Measurements from ENCODE around the gene ATP11A.
"Not testable (repeated sequence)": the region's sequence is repeated elsewhere in the genome, so short reads cannot be mapped to it uniquely, and the experiment has no call there.

ATP11A gene

DNA sequence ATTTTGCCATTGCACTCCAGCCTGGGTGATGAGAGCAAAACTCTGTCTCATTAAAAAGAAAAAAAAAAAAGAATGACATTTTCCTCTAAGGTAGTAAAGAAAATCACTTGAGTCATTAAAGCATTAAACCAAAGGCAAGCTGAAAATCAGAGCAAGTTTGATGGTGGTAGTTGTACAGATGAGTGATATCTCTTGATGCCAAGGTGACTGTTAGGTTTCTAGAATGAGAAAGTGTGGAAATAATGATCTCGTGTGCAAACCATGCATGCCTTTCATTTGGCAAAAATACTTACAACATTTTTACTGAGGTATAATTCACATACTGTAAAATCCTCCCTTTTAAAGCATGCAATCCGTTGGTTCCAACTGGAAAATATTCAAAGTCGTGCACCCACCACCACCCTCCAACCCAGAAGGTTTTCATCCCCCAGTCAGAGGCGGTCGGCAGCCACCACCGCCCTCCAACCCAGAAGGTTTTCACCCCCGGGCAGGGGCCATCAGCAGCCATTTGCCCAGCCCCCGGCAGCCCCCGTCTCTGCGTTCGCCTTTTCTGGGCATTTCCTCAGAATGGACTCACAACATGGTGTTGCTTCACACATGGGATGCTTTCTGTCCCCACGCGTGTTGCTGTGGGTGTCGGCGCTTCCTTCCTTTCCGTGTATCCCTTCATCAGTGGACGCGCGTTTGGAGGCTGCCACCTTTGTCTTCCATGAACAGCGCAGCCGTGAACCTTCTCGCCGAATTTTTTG, 90.2 kb downstream of the ATP11A start:
- DNase-seq = no peak

DNA sequence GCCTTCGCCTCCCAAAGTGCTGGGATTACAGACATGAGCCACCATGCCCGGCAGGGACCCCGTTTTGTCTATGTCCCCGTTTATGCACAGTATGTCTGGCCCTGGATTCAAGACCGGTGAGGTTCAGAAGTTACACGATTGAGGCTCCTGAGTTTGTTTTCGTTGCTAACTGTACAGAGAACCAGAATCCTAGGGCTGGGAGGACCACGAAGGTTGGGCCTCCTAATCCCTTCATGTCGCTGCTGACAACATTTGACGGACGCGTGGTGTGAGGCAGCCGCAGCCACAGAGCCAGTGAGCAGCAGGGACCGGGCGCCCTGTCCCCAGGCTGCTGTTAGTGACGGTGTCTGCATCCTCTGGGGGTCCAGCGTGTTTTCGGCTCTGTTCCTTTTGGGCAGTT, 91.4 kb downstream of the ATP11A start:
- no peak for DNase-seq

DNA sequence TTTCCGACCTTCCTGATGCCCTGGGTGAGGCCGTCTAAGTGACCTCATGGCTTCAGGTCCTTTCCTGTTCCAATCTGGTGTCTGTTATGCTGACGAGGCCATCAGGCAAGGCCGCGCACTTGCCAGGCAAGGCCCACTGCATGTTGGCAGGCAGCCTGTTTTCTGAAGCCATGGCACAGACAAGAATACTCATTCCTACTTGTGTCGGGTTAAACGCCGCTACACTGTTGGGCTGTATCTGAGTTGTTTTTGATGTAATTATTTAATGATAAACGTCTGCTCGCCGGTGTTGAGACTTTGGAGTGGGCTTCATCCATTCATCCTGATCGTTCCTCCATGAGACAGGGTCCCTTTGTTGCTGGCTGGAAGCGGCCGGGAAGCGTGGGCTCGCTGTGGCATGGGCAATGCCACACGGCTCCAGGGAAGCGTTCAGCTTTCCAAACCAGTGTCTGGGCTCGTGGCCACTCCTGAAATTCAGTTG, 92.1 kb downstream of the ATP11A start:
- no peak for DNase-seq

DNA sequence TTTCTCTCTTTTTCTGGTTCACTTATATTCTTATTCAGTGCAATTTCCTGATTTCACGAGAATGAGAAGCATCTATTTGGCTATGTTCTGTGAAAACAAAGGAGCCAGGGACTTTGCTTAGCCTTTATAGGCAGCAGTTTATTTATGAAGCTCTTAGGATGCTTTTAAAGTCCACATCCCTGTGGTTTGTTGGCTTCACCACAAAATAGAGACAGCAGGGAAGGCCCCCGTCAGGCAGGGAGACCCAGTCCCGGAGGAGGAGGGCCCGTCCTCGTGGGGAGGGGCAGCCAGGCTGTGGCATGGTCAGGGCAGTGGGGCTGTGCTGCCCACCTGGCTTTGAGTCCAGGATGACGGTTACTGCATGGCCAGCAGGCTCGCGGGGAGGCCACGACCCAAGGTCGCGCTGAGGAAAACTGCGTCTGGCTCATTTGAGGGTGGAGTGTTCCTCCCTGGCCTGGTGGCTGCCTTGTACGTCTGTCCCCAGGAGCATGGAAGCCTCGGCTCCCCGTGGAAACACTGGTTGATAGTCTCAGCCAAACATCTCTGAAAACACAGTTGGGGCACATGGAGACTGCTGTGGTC, 92.7 kb downstream of the ATP11A start:
- no peak for DNase-seq

DNA sequence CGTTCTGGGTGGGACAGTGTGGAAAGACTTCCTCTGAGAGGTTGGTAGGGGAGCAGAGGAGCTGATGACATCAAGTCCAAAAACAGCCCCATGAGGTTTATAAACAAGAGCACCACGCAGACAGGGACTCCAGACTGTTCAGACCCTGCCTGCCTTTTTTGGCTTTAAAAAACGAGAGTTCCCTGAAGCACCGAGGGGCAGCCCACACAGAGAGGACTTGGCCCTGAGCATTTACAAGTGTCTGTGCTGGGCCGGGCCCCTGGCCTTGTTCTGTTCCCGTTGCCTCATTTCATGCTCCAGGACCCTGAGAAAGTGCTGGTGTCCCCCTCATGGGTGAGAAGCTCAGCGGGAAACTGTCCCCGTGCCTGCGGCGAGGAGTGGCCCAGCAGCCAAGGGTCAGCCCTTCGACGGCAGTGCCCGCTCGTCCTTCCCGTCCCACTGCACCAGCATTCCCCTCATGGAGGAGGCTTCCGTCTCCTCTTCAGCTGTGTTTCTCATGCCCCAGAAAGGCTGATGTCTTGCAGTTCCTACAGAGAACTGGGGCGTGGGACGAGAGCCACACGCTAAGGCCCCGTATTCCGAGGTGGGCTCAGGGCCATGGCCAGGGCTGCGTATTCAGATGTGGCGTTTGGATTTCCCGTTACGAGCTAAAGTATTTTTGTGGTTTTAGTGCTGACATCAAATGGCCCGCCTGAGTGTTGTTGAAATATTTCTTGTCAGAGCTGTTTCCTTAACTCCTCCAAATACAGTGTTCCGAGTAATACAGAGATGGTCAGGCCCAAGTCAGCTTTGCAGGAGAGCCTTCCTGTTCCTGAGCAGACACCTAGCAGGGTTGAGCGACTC, 93.5 kb downstream of the ATP11A start:
- DNase-seq = no peak

DNA sequence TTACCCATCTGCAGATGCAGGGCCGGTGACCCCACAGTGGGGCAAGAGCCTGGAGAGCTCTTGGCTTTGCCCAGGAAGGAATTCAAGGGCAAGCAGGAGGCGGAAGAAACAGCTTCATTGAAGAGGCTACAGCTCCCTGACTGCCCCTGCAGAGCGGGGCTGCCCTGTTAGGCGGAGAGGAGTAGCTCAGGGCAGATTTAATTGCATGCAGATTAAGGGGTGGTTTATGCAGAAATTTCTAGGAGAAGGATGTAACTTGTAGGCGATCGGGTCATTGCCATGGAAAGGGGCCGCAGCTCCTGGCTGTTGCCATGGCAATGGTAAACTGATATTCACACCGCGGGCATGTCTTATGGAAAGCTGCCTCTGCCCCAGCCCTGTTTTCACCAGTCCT, 94.1 kb downstream of the ATP11A start:
- DNase-seq = no peak

DNA sequence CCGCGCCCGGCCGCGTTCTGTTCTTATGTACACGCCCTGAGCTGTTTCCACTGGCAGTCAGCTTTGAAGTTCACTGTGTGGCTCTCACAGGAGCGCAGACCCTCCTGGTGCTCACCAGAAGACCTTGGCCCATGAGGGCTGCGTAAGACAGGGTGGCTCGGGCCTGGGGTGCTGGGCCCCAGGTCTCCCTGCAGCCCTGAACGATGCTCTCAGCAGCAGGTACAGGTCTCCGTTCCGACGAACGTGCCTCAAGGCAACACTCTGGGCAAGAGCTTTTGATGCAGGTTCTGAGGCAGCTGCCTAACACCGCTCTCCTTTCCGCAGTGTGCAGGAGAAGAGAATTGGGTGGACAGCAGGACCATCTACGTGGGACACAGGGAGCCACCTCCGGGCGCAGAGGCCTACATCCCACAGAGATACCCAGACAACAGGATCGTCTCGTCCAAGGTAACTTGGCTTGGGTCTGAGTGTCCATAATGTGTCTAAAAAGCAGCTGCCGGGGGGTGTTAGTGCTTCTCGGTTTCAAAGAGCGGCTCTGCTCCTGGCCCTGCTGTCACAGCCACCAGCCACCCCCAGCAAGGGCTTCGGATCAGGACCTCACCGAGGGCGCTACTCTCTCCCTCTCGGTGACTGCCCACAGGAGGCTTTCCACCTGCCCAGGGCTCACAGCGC, 95.1 kb downstream of the ATP11A start:
- DNase-seq = no peak

DNA sequence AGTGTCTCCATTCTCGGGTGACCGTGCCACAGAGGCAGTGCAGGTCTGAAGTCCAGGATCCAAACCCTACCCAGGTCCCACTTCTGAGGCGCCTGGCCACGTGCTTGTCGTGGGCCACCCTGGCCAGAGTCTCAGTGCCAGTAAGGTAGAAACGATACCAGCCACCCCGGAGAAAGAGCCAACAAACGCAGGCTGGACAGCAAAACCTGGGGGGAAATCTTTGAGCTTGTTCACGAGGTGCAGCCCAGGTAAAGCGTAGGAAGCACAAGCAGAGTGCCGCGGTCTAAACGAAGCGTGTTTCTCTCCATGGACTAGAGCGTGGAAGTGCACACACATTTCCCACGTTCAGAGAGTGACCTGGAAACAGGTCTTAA, 95.6 kb downstream of the ATP11A start:
- DNase-seq = no peak

DNA sequence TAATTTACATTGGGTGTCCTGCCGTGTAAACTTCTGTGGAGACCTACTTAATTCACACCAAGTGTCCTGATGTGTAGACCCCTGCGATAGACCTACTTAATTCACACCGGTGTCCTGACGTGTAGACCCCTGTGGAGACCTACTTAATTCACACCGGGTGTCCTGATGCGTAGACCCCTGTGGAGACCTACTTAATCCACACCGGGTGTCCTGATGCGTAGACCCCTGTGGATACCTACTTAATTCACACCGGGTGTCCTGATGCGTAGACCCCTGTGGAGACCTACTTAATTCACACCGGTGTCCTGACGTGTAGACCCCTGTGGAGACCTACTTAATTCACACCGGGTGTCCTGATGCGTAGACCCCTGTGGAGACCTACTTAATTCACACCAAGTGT, 97.0 kb downstream of the ATP11A start:
- not testable (repeated sequence) for DNase-seq

DNA sequence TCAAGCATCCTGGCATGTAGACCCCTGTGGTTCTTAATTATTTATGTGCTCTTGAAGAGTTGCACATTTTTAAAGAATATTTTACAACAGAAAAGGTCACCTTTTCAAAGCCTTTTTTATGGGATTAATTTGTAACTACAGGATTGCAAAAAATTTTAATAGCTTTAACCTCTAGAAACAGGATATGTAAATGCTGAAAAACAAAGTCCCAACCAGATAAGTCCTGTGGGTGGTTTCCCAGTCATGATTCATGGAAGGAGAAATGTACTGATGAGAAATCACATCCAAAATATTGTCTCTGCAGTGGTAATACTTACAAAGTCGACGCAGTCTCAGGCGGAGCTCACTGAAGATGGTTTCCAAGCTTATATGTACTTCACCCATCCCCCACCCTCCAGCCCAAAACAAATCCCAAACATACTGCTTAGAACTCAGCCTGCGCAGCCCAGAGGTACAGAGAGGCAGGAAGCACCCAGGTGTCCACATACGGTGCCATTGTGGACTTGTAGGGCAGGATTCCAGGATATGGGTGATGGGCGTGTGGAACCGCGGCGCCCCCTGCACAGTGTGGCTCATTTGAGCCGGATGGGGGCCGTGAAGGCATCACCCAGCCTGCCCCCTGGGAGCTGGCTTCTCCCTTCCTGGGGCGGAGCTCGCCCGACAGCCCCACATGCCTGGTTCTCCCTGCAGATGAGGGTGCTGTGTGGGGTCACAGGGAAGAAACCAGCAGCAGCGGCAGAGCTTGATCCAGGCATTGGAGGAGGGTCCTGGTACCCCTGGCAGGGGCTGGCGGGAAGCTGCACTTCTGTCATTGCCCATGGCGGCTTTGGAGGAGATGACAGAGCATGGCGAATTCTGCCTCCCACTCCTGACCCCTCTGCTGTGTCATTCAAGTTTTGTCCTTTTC, 101.2 kb downstream of the ATP11A start:
- no peak for DNase-seq

DNA sequence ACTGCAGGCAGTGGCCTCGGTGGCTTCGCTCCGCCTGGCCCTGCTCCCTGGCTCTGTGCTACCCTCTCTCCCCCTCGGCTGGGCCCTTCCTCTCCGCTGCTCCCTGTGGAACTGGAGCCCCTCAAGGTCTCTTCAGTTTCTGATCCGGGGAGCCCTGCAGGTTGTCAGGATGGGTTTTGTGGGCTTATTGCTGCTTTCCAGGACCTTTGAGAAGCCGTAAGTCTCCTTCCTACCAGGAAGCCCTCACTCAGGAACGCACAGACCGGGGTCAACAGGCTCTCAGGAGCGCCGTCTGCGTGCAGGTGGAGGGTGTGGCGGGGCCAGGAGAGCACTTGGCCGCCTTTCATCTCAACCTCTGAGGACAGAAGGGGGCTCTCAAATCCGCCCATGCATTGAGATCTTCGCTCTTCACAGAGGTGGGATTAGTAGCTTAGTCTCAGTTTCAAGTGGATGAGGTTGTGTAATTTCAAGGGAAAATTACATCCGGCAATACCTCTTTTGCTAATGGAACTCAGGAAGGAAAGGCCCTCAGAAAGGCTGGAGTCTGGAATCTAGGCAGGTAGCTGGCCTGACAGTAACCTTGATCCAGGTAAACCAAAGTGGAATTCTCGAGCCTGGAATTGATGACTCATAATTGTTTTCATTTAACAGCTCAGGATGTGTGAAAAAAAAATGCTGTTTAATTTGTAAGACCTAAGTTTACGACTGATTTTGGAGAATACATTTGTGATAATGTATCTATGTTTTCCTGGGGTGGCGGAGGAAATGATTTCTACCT, 102.0 kb downstream of the ATP11A start:
- no peak for DNase-seq

DNA sequence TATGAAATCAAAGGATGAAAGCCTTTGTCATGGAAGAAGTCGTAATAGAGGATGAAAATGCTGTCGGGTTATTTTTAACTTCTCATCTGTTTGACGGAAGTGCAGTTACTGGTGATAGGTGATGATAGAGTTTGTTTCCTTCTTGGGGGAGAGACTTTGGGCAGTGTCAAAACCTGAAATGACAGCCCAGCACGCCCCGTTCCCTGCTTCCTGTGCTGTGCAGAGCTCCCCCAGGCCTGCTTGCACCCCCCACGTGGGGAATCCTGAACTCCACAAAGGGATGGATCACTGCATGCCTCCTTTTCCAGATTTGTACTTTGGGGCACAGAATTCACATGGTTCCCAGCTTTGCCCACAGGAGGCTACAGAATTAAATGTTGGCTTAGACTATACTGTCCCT, 102.7 kb downstream of the ATP11A start:
- no peak for DNase-seq

DNA sequence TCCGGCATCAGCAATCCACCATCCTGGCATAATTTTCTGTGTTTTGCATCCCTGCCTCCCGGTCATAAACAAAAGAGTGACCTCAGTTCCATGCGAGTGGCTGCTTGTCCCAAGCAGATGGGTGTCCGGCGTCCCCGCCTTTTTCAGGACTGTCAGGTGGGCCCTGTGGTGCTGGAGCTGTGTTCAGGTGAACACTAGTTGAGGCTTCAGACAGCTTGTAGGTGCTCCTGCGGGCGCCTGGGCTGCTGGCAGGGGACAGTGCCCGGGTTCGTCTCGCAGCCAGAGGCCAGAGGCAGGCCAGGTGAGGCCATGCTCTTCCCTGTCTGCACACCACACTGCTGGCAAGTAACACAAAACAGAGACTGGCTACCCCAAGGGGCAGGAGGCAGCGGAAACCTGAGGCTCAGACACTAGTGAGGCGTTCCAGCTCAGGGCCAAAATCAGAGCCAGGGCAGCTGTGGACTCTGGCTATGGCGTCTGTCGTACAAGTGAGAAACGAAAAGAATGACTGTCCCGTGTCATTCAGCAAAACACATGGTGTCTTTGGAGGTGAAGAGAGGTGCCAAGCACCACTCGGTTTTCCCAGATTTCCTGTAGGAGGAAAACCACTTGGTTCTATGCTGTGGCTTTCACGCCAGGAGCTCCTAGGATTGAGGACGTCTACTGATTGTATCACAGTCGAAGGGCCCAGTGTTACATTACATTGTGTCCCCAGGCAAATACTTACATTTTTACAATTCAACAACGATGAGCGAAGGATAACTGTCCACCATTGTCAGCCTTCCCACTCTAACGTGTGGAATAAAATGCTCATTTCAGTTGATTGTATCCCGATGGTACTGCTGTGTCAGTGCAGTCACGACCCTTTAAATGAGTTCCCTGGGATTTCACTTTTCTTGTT, 104.0 kb downstream of the ATP11A start:
- no peak for DNase-seq

DNA sequence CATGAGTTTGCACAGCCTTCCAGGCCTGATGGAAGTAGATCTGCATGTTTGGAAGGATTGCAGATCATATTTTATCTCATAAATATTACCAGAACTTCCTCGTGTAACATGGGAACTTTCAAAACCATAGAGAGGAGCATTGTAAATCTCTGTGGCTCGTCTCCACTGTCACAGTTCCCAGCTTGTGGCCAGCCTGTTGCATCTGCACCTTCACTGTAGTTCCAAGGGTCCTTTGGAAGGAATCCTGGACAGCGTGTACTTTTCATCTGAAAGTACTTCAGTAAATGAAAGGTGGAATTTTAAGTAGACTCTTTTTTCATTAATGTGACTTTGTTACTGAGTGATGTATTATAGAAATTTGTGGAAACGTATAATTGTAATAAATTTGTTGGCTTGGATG, 105.4 kb downstream of the ATP11A start:
- no peak for DNase-seq

DNA sequence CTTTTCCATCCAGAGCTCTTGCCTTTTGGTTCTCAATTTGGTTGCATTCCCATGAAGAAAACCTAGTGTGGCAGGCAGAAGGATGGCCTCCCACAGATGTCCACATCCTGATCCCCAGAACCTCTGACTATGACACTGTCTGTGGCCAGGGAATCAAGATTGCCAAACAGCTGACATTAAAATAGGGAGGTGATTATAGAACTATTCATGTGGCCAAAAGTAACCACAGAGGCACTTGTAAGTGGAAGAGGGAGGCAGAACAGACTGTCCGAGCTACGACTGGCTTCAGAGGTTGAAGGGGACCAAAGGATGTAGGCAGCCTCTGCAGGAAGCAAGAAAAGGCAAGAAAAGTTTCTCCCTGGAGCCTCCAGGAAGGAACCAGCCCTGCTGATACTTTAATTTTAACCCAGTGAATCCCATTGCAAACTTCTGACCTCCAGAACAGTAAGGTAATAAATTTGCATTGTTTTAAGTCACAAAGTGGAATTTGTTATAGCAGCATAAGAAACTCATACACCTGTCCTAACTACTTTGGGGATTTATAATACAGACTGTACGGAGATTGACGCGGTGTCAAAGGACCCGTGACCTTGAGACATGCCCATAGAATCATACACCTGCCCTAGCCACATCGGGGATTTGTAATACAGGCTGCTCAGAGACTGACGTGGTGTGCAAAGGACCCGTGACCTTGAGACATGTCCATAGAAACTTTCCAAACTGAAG, 106.5 kb downstream of the ATP11A start:
- DNase-seq = no peak

DNA sequence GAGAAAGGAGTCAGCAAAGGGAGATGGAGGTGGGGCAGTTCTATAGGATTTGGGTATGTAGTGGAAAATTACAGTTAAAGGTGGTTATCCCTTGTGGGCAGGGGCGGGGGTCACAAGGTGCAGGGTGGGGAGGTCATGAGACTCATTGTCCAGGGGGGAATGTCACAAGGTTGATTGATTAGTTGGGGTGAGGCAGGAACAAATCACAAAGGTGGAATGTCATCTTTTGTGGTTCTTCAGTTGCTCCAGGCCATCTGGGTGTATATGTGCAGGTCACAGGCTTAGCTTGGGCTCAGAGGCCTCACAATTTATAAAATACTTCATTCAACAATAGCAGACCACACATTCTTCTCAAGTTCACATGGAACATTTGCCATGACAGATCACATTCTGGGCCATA, 109.6 kb downstream of the ATP11A start:
- DNase-seq = no peak

DNA sequence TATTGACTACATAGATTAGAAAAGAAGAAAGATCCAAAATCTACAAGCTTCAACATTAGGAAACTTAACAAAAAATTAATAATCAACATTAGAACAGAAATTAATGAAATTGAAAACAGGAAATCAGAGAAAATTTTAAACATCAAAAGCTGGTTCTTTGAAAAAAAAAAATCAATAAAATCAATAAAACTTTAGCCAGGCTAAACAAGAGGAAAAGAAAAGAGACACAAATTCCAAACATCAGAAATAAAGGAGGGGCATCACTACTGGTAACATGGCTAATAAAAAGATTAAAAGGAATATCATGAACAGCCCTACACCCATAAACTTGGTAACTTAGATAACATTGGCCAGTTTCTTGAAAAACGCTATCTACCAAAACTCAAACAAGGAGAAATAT, 110.2 kb downstream of the ATP11A start:
- no peak for DNase-seq

DNA sequence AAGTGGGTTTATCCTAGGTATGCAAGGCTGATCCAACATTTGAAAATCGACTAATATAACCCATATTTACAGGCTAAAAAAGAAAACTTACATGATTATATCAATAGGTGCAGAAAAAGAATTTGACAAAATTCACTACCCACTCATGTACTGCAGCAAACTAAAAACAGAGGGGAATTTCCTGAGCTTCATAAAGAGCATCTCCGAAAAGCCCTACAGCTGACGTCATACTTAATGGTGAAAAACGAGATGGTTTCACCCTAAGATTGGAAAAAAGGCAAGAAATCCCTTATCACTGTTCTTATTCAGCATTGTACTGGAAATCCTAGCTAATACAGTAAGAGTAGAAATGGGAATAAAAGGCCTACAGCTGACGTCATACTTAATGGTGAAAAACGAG, 111.0 kb downstream of the ATP11A start:
- not testable (repeated sequence) for DNase-seq

DNA sequence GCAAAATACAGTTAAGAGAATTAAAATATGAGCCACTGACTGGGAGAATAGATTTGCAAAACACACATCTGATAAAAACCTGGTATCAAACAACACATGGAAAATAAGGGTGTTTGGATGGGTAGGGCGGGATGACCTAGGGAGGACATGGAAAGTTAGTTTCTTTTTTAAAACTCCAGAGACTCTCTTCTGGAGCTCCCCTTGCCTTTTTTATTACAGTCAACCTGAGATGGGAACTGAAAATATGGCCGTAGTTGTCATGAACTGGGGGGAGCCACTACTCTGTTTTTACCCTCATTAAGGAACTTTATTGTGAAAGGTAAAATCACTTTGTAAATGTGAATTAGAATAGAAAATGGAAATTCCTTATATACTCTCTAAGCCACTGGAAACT, 113.0 kb downstream of the ATP11A start:
- DNase-seq = peak; percentile 9

DNA sequence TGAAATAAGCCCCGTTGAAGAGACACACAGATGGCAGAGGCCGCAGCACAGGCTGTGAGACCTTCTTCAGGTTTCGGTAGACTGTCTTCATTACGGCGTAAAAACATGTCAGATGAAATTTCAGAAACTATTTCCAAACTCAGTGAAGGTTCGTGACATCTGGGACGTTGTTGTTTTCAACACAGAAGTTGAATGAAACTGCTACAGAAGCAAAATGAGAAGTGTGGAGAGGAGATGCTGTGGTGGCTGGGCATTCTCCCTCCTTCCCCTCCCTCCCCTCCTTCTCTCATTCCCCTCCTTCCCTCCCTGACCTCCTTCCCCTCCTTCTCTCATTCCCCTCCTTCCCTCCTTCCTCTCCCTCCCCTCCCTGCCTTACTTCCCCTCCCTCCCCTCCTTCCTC, 113.6 kb downstream of the ATP11A start:
- DNase-seq = peak; percentile 74

All from RPMI8226 (cell line).